Fibroblast of gingiva (primary cell): ENCODE data around the gene KRTAP4-6.
"Not testable (repeated sequence)": the region's sequence is repeated elsewhere in the genome, so short reads cannot be mapped to it uniquely, and the experiment has no call there.

Source experiments
- DNase-seq: peaks from one replicate; pipeline ENCODE4 v3.0.0-alpha.2; 2011; ENCODE audit warnings: low read depth

Gene KRTAP4-6

DNA sequence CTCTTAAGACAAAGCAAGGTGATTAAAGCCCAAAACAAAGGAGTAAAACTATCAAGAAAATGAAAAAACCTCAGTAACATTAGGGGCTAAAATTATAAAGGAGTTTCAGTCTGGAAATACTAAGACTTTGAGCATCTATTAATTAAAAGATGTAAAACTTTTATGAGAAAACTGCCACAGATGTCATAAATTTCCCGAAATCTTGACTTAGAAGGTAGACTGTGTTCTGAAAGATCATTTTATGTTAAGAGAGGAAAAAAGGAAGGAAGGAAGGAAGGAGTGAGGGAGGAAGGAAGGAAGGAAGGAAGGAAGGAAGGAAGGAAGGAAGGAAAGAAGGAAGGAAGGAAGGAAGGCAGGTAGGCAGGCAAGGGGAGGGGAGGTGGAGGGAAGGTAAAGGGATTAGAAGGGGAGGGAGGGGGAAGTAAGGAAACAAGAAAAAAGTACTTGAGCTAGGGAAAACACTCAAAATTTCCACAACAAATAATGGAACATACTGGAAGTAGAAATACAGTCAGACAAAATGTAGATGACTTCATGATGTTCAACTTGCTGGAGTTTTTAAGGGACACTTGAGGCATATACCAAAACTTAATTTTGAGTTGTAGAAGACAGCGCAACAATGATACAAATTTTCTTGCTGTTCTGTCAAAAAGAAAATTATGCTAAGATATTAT lies 7.3 kb upstream of the KRTAP4-6 start:
- DNase-seq: no peak

GRCh38 chr17:41145261-41145660 lies 4.9 kb upstream of the KRTAP4-6 start:
- DNase-seq: no peak

- DNase-seq: no peak
These were observed 4.5 kb upstream of the KRTAP4-6 start for GRCh38 chr17:41144846-41145245.

DNA sequence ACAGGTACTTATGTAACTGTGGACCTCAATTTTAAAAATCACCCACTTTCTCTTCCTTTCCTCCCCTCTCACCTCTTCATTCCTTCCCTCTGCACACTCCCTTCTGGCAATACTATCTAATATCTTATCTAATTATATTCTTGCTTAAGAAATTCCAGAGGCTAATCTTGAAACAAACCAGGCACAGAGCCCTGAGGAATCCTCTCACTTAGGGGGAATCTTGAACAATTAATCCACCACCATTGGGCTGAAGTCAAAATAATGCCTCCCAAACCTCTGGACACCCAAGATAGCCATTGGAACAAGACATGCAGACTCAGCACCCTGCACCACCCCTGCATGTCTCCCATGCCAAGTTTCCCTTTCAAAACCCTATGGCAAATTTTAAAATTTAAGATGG lies 1.0 kb upstream of the KRTAP4-6 start:
- no peak for DNase-seq

GRCh38 chr17:41139865-41140264 lies 479 bp downstream of the KRTAP4-6 start:
- DNase-seq: not testable (repeated sequence)

GRCh38 chr17:41133880-41134735 lies 6.2 kb downstream of the KRTAP4-6 start:
- DNase-seq: no peak

DNA sequence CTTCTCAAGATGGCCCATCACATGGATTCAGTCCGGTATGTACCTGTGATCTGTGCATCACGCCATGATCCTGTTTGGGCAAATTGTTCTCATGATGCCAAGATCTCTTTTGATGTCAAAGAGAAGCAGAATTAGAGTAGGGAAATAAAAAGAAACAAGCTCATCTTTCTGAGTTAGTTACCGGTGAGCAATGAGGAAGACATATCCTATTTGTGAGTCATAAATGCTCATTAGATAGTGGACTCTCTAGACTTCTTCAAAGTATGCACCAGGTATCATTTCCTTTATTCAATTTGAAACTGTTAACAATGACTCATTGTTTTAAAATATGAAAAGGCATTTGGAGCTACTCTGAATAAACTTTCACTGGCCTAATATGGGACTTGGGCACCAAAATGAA lies 8.4 kb downstream of the KRTAP4-6 start:
- DNase-seq: no peak

DNA sequence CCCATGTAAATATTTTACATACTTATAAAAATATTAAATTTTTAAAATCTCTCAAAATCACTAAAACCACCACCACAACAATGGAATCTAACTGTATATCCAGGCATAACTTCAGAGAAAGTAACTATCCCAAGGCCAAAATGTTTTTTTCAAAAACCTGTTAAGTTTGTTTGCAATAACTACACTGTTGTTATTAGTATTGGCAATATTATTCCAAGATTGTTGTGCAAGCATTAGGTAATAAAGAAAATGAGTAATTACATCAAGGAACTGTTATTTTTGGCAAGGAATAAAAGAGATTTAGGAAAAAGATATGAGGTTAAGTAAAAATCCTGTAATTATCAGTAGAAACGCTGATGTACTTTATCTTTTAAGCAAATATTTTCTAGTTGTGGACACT lies 13.0 kb downstream of the KRTAP4-6 start:
- DNase-seq: no peak

GRCh38 chr17:41126412-41126811 lies 13.9 kb downstream of the KRTAP4-6 start:
- DNase-seq: no peak

- no peak for DNase-seq
These were observed 15.3 kb downstream of the KRTAP4-6 start for GRCh38 chr17:41125064-41125463.

DNA sequence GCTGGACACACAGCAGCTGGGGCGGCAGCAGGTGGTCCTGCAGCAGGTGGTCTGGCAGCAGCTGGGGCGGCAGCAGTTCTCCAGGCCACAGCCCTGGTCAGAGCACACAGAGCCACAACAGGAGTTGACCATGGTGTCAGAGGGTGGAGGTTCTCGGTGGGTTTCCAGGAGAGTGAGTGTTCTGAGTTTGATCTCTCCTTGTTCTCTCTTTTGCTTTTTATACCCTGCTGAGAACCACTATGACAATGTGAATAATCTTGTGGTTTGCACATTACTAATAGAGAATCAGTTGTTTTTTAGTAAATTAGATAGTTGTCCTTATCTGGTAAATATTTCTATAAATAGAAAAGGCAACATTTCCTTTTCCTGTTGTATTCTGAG lies 16.4 kb downstream of the KRTAP4-6 start, which contains the start of gene KRTAP4-12:
KRTAP4-12 (minus strand) TSS at position 192 of the 381 bp plus-strand sequence; CDS start at position 132, 60 bp downstream.
- DNase-seq: not testable (repeated sequence)

DNA sequence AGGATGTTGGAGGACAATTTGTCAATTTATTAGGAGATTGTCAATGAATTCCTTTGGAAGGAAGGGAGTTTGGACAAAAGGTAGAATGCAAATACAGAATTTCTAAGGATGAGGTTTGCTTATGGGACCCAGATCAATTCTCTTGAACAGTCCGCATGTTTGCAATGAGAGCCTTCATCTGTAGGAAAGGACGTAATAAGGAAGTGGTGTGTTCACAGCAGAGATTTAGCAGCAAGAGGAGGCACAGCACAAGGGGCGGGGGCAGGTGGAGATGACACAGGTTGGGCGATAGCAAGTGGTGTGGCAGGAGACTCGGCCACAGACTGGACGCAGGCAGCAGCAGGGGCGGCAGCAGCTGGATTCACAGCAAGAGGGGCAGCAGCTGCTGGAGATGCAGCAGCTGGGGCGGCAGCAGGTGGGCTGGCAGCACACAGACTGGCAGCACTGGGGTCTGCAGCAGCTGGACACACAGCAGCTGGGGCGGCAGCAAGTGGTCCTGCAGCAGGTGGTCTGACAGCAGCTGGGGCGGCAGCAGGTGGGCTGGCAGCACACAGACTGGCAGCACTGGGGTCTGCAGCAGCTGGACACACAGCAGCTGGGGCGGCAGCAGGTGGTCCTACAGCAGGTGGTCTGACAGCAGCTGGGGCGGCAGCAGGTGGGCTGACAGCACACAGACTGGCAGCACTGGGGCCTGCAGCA lies 16.9 kb downstream of the KRTAP4-6 start:
- DNase-seq: not testable (repeated sequence)

GRCh38 chr17:41121742-41122141 lies 18.6 kb downstream of the KRTAP4-6 start:
- DNase-seq: no peak

- not testable (repeated sequence) for DNase-seq
These were observed 20.4 kb downstream of the KRTAP4-6 start for GRCh38 chr17:41119696-41120690.

GRCh38 chr17:41118721-41119120 lies 21.6 kb downstream of the KRTAP4-6 start:
- DNase-seq: no peak

- DNase-seq: not testable (repeated sequence)
These were observed 22.4 kb downstream of the KRTAP4-6 start, which contains the start of gene KRTAP4-11 for GRCh38 chr17:41117846-41118386. KRTAP4-11 (minus strand) TSS chr17:41118373; CDS start chr17:41118315, 58 bp downstream.

DNA sequence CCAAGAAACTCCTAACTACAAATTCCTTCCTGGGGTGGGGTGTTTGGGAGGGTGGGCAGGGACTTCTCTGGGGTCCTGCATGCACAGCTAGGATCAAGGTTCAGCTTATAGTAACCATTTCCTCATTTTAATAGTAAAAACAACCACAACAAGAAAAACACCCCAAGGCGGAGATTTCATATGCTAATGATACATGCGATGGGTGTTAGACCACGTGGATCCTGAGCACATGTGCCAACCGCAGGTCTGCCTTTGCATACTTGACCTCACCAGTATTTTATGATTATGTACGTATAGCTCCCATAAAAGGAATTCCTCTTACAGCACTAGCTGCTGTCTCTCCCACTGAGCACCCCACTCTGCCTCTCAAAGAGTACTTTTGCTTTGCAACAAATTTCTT lies 24.0 kb downstream of the KRTAP4-6 start:
- DNase-seq: no peak

DNA sequence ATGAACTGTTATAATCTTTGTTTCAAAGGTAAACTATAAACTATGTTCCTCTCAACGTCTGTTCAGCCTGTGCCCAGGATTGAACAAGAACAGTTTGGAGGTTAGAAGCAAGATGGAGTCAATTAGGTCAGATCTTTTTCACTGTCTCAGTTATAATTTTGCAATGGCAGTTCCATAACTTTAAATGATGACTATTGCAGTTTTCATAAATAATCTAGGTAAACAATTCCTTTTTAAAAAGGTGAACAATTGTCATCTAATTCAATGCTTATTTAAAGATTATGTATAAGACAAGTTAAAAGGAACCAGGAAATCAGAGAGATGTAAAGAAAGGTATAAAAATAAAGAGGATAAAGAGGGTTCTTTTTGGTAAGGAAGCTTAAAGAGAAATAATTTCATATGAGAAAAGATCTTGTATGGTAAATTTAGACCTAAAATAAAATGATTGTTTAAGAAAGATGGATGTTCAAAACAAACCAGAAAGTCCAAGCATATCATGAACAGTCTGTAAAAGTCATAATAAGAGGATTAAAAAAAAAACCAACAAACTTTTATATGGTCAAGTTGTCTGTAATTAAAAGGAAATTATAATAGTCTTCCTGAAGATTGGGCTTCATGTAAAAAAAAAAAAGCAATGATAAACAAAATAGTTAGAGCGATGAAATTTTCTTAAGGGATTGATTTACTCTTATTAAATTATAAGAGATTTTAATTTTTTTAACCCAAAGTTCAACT lies 29.0 kb downstream of the KRTAP4-6 start:
- DNase-seq: no peak

GRCh38 chr17:41108728-41109386 lies 31.5 kb downstream of the KRTAP4-6 start:
- not testable (repeated sequence) for DNase-seq
